ENCODE data around the gene NR4A3.

Gene NR4A3

DNA sequence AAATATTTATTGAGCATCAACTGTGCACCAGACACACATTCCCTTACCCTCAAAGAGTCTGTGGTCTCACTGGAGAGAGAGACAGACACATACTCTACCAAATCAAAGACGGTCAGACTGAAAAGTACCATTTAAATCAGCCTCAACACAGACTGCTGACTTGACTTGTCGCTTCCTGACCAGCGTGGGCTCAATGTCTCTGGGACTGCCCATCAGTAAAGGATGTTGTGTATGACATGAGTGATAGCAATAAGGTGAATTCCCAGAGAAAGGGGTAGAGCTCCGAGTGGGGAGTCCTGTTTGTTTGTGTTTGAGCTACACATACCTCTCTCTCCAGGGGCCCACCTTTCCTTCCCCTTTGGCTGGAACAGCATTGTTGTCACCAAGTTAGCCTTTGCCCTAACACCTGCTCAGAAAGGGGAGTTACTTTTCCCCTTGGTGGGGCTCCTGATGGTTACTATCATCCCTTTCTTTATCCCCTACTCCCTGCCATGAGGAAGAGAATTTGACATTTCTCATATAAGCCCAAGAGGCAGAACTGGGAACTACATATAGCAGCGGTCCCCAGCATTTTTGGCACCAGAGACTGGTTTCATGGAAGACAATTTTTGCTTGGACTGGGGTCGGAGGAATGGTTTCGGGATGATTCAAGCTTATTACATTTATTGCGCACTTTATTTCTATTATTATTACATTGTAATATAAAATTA, 33.9 kb downstream of the NR4A3 start:
- TF ChIP-seq EGR1 (IDR thresholded peaks at IDR 0.05) (no peak), NFIC (IDR thresholded peaks at IDR 0.05) (no peak), TCF12 (IDR thresholded peaks at IDR 0.05; ENCODE audit: low read depth) (no peak), RAD21 (IDR thresholded peaks at IDR 0.05; ENCODE audit: low read depth) (no peak), EP300 (IDR thresholded peaks at IDR 0.05; ENCODE audit: borderline replicate concordance) (no peak), ZBTB7A (IDR thresholded peaks at IDR 0.05; ENCODE audit: low read depth) (no peak), YY1 (IDR thresholded peaks at IDR 0.05; ENCODE audit: low read depth) (no peak), TEAD4 (IDR thresholded peaks at IDR 0.05) (no peak), TAF1 (IDR thresholded peaks at IDR 0.05; ENCODE audit: low read depth) (no peak), CEBPB (IDR thresholded peaks at IDR 0.05) (no peak)
- TF ChIP-seq, protein P1, sequence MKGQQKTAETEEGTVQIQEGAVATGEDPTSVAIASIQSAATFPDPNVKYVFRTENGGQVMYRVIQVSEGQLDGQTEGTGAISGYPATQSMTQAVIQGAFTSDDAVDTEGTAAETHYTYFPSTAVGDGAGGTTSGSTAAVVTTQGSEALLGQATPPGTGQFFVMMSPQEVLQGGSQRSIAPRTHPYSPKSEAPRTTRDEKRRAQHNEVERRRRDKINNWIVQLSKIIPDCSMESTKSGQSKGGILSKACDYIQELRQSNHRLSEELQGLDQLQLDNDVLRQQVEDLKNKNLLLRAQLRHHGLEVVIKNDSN (IDR thresholded peaks at IDR 0.05): no peak

DNA sequence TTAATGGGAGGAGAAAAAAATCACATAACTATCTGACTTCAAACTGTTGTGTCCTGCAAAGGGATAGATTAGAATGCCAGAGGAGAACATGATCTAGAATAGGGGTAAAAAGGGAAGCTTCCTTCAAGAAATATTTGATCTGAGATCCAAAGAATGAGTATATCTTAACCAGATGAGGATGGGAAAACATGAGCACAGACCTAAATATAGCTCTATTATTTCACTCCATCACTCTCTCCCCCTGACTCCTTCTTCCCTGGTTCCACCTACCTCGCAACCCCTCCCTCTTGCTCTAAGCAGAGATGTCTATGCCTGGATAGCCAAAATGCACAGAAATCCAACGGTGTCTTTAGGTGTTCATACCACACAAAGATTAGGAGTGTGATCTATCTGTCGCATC, 36.4 kb downstream of the NR4A3 start:
- TF ChIP-seq EP300 (IDR thresholded peaks at IDR 0.05; ENCODE audit: borderline replicate concordance) (no peak), CREB1 (IDR thresholded peaks at IDR 0.05; ENCODE audit: low read depth) (no peak), RAD21 (IDR thresholded peaks at IDR 0.05; ENCODE audit: low read depth) (no peak)
- TF ChIP-seq, protein P2, sequence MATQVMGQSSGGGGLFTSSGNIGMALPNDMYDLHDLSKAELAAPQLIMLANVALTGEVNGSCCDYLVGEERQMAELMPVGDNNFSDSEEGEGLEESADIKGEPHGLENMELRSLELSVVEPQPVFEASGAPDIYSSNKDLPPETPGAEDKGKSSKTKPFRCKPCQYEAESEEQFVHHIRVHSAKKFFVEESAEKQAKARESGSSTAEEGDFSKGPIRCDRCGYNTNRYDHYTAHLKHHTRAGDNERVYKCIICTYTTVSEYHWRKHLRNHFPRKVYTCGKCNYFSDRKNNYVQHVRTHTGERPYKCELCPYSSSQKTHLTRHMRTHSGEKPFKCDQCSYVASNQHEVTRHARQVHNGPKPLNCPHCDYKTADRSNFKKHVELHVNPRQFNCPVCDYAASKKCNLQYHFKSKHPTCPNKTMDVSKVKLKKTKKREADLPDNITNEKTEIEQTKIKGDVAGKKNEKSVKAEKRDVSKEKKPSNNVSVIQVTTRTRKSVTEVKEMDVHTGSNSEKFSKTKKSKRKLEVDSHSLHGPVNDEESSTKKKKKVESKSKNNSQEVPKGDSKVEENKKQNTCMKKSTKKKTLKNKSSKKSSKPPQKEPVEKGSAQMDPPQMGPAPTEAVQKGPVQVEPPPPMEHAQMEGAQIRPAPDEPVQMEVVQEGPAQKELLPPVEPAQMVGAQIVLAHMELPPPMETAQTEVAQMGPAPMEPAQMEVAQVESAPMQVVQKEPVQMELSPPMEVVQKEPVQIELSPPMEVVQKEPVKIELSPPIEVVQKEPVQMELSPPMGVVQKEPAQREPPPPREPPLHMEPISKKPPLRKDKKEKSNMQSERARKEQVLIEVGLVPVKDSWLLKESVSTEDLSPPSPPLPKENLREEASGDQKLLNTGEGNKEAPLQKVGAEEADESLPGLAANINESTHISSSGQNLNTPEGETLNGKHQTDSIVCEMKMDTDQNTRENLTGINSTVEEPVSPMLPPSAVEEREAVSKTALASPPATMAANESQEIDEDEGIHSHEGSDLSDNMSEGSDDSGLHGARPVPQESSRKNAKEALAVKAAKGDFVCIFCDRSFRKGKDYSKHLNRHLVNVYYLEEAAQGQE (IDR thresholded peaks at IDR 0.05; ENCODE audit: low read depth): no peak

DNA sequence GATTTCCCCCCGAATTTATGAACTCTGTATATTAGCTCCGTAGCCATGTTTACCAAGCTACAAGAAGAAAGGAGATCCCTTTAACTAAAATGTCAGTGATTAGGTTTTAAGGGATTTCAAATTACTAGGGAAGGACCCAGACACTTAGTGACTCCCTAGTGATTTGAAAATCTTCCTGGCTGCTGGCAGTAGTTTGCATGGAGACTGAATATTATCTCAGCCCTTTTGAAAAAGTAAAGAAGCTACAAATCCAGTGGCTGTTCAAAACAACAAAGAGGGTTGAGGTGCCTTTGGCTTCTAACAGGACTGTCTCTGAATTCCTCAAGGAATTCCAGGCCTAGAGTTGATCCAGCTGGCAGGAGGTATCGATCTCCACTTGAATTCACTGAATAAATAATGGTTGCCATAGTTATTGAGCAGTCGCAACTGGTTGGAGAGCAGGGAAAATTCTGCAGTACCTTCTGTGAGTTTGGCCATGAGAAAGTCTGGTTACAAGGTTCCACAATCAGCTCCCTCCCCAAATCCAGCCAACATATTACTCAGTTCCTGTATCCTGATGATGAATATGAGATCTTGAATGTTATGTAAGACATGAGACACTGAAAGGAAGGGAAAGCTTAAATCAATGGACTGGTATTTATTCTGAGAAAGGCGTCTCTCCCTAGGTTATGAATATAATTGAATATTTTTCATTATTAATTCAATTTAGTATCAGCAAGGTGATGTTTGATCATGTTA, 37.7 kb downstream of the NR4A3 start:
- TF ChIP-seq RAD21 (IDR thresholded peaks at IDR 0.05; ENCODE audit: low read depth) (no peak), NFIC (IDR thresholded peaks at IDR 0.05) (no peak), YY1 (IDR thresholded peaks at IDR 0.05; ENCODE audit: low read depth) (no peak), TCF12 (IDR thresholded peaks at IDR 0.05; ENCODE audit: low read depth) (no peak), TAF1 (IDR thresholded peaks at IDR 0.05; ENCODE audit: low read depth) (no peak), CREB1 (IDR thresholded peaks at IDR 0.05; ENCODE audit: low read depth) (no peak), CEBPB (IDR thresholded peaks at IDR 0.05) (no peak), EP300 (IDR thresholded peaks at IDR 0.05; ENCODE audit: borderline replicate concordance) (no peak), EGR1 (IDR thresholded peaks at IDR 0.05) (no peak)
- TF ChIP-seq, protein P3, sequence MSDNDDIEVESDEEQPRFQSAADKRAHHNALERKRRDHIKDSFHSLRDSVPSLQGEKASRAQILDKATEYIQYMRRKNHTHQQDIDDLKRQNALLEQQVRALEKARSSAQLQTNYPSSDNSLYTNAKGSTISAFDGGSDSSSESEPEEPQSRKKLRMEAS (IDR thresholded peaks at IDR 0.05): no peak
- TF ChIP-seq, protein P1 (IDR thresholded peaks at IDR 0.05): no peak

DNA sequence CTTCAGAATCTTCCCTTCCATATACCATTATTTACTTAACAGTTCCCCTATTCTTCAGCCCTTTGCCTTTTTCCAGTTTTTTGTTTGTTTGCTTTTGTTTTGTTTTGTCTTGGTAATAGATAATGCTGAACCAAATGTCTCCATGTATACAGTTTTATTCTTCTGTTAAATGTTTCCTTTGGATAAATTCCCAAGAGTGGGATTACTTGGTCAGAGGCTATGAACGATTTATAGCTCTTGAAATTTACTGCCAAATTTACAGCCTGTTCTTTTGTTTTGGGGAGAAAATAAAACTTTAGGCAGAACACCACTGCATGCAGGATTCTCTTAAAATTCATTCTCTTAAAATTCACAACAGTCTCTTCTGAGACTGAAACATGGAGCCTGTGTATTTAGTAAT, 38.6 kb downstream of the NR4A3 start:
- TF ChIP-seq ZBTB7A (IDR thresholded peaks at IDR 0.05; ENCODE audit: low read depth) (no peak), YY1 (IDR thresholded peaks at IDR 0.05; ENCODE audit: low read depth) (no peak), EGR1 (IDR thresholded peaks at IDR 0.05) (no peak), RAD21 (IDR thresholded peaks at IDR 0.05; ENCODE audit: low read depth) (no peak), EP300 (IDR thresholded peaks at IDR 0.05; ENCODE audit: borderline replicate concordance) (no peak), TAF1 (IDR thresholded peaks at IDR 0.05; ENCODE audit: low read depth) (no peak), NFIC (IDR thresholded peaks at IDR 0.05) (no peak), CEBPB (IDR thresholded peaks at IDR 0.05) (no peak), FOXM1 (IDR thresholded peaks at IDR 0.05; ENCODE audit: borderline replicate concordance, low read depth) (no peak), CREB1 (IDR thresholded peaks at IDR 0.05; ENCODE audit: low read depth) (no peak), TCF12 (IDR thresholded peaks at IDR 0.05; ENCODE audit: low read depth) (no peak), TEAD4 (IDR thresholded peaks at IDR 0.05) (no peak)
- TF ChIP-seq, protein P2 (IDR thresholded peaks at IDR 0.05; ENCODE audit: low read depth): no peak
- TF ChIP-seq, protein P1 (IDR thresholded peaks at IDR 0.05): no peak
- TF ChIP-seq, protein P3 (IDR thresholded peaks at IDR 0.05): no peak

DNA sequence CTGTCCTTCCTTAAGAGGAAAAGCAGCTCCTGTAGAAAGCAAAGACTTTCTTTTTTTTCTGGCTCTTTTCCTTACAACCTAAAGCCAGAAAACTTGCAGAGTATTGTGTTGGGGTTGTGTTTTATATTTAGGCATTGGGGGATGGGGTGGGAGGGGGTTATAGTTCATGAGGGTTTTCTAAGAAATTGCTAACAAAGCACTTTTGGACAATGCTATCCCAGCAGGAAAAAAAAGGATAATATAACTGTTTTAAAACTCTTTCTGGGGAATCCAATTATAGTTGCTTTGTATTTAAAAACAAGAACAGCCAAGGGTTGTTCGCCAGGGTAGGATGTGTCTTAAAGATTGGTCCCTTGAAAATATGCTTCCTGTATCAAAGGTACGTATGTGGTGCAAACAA, 42.3 kb downstream of the NR4A3 start:
- TF ChIP-seq, protein P2 (IDR thresholded peaks at IDR 0.05; ENCODE audit: low read depth): no peak
- TF ChIP-seq TEAD4 (IDR thresholded peaks at IDR 0.05) (no peak), TCF12 (IDR thresholded peaks at IDR 0.05; ENCODE audit: low read depth) (no peak), TAF1 (IDR thresholded peaks at IDR 0.05; ENCODE audit: low read depth) (no peak), FOXM1 (IDR thresholded peaks at IDR 0.05; ENCODE audit: borderline replicate concordance, low read depth) (no peak), EGR1 (IDR thresholded peaks at IDR 0.05) (no peak), ZBTB7A (IDR thresholded peaks at IDR 0.05; ENCODE audit: low read depth) (no peak), EP300 (IDR thresholded peaks at IDR 0.05; ENCODE audit: borderline replicate concordance) (no peak), NFIC (IDR thresholded peaks at IDR 0.05) (no peak), CEBPB (IDR thresholded peaks at IDR 0.05) (no peak), CREB1 (IDR thresholded peaks at IDR 0.05; ENCODE audit: low read depth) (no peak), YY1 (IDR thresholded peaks at IDR 0.05; ENCODE audit: low read depth) (no peak), RAD21 (IDR thresholded peaks at IDR 0.05; ENCODE audit: low read depth) (no peak)
- TF ChIP-seq, protein P3 (IDR thresholded peaks at IDR 0.05): no peak
- TF ChIP-seq, protein P1 (IDR thresholded peaks at IDR 0.05): no peak

Measured in Ishikawa (cell line).